Daoy (cell line): ENCODE results near the gene KAZN. TPM values are rescaled to one million over a fixed set of nuclear protein-coding genes. Genes with fewer than 3 reads are reported as not detected.
A peak's percentile ranks its signal among the peaks of the same experiment; 100 is the strongest.

Experiments
- DNase-seq: peaks from one replicate; pipeline ENCODE4 v3.0.0-alpha.2; 2015; ENCODE audit warnings: low read depth
- total RNA-seq: library from RNA; depleted of rRNA; stranded (reverse); fragments of >200 nt; shearing (Covaris generic); gene quantifications from 2 replicates; pipeline ENCODE4 v1.2.3, GENCODE V29; 2014

Gene KAZN
- total RNA-seq, 1 experiment from 2014 or later, result 6.3 TPM

DNA sequence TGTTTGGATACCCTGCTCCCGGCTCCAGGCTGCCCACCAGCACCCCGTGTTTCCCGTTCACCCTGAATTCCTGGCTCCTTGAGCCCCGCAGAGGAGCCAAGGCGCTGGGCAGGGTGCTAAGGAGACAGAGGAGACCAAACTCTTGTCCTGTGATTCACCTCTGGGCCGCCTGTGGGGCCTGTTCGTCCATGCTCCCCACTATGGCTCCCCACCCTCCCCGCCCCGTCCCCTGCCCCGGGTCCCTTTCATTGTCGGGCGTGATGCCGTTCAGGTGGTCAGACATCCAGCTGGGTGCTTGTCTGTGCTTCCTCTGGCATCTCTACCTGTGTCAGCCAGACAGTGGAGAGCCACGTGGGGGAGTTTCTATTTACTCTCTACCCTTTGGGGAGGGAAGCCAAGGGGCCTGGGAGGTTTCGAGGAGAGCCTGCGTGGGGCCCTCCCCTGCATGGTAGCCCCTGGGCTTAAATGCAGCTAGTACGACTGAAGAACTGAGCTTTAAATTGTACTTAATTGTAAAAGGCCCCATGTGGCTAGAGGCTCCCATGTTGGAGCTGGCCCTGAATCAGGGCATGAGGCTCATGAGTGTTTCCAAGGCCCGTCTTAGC is 333.7 kb downstream of the KAZN start:
- no peak for DNase-seq

DNA sequence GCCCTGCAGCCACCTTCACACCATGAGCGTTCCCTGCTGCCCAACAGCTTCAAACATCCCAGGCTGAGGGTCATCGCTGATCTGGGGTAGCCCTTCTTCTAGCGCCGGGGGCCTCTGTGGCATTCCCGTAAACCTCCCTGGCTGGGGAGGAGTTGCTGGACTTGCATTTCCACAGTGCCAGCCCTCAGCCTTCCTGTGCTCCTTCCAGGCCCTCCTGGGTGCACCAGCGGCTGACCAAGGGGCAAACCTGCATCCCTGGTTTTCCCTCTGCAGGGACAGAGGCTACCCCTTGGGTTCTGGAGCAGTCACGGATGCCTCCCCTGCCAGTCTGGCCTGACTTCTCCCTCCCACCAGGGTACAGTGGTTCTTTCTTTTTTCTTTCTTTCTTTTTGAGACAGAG is 336.4 kb downstream of the KAZN start:
- no peak for DNase-seq

DNA sequence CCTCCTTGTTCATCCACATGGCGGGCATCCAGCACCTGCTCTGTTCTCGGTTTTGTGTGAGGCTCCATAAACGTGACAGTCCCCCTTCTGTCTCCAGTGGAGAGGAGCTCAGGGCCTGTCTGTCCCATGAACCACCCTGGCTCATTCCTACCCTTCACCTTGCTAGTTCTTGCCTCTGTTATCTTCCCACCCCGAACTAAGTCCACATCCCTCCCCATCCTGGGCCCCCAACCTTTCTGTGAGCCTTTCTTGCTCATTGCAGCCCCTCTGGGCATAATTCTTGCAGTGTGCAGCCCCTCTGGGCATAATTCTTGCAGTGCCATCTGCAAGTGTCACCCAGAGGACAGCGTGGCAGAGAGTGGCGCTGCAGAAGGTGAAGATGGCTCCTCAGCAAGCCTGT is 338.3 kb downstream of the KAZN start:
- no peak for DNase-seq

DNA sequence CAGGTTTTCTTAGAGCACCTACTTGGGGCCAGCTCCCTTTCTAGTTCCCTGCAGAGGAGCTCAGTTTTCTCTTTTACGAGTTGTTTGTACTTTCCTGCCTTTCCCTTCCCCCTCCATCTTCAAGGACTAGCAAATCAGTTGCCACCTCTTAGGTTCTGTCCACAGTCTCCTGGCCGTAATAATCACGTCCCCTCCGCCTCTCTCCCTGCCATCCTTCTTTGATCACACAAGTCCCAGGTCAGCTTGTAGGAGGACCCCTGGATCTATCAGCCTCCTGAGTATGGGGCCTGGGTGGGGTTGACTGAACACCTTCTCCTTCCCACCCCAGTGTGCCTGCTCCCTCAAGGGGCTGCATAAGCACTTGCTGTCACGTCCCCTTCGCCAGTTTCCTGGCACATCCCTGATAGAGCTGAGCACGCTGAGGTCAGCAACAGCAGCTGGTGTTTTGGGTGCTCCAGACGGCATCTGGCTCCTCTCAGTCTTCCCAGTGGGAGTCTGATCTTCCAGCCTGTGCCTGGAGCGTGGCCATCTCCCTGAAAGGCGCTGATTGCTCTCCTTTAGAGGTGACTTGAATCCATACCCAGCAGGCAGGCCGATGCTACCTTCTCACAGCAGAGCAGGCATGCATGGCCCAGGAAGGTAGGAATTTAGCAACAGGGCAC is 338.9 kb downstream of the KAZN start:
- no peak for DNase-seq

DNA sequence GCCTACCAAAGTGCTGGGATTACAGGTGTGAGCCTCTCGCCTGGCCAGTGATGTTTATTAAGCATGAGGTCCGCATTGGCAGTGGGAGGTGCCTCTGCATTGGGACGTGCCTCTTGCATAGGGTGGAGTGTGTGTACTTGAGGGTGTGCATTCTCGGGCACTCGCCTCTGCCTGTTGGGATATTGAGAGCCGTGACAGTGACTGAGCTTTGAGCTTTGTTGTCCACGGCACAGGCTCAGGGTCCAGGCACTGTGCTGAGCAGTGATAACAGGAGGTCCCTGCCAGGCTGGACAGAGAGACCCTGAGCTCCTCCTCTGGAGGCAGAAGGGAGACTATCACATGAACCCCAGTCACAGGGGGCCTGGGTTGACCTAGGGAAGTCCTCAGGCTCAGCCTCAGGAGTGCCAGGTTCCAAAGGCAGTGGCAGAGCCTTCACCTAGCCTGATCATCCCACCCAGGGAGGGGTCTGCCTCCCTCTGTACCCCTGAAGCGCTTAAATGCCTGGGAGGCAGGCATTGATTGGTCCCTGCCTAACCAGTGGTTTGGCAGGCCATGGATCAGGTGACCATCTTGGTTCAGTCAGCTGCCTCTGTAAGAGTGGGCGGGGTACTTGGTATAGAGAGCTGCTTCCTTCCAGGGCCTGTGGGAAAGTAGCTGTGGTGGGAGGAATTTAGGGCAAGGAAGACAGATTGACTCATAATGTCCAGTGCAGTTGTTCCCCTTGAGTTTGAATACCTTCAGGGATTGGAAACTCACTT is 341.2 kb downstream of the KAZN start:
- DNase-seq, result peak; percentile 69

DNA sequence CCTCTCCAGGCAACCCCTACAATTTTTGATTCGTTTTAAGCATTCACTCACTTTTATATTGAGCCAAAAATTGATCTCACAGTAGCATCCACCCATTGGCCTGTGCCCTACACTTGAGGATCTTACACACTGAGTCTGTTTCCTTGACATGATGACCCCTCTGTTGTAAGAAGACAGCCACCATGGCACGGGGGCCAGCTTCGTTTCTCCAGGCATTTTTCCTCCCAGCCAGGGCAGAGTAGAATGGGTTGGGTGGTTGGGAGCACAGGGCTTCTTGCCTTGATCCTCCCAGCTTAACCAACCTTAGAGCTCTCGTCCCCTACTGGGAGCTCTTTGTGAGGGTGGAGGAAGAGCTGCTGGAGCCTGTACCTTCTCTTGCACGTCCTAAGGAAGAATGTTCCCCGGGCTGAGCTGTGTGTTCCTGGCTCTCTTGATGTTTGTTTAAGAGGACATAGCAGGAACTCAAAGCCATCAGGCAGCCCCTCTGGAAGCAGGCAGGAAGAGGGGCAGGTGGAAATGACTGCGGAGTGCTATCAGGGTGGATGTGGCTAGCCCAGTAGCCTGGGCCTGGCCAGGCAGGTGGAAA is 341.9 kb downstream of the KAZN start:
- no peak for DNase-seq

DNA sequence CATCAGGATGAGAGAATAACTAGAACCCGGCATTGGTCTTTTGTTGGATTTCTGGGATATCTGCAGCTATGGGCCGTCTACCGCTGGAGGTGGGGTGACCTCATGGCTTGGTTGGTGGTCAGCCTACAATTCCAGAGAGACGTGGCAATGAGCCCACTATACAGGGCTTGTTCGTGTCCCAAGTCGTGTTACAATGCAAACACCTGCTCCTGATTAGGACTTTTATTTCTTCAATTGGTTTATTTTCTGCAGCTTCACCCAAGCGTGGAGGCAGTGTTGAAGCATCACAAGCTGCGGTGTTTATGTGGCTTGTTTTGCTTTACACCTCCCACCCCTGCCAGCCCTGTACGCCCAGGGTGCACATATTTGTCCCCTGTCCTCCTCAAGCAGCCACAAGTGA is 343.4 kb downstream of the KAZN start:
- DNase-seq, result no peak

DNA sequence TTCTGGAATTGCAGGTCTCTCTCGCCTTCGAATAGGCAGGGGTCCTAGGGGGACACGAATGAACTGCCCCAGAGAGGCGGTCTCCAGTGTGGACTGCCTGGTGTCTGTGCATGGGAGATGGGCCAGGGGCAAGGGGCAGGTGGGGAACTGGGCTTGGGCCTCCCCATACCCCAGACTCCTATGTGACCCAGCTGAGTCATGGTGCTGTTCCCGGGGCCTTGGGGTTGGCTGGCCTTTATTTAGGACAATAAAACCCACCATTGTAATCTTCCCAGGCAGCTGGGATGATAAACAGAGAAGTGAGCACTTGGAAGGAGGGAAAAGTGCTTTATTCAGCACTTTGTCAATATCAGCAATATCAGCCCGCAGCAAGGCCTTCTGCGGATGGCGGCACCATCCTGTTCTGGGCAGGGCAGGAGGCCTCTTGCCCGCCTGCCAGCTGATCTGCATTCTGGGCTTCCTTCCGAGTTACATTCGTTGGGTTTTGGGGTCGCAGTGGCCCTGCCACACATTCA is 346.0 kb downstream of the KAZN start:
- DNase-seq, result no peak

DNA sequence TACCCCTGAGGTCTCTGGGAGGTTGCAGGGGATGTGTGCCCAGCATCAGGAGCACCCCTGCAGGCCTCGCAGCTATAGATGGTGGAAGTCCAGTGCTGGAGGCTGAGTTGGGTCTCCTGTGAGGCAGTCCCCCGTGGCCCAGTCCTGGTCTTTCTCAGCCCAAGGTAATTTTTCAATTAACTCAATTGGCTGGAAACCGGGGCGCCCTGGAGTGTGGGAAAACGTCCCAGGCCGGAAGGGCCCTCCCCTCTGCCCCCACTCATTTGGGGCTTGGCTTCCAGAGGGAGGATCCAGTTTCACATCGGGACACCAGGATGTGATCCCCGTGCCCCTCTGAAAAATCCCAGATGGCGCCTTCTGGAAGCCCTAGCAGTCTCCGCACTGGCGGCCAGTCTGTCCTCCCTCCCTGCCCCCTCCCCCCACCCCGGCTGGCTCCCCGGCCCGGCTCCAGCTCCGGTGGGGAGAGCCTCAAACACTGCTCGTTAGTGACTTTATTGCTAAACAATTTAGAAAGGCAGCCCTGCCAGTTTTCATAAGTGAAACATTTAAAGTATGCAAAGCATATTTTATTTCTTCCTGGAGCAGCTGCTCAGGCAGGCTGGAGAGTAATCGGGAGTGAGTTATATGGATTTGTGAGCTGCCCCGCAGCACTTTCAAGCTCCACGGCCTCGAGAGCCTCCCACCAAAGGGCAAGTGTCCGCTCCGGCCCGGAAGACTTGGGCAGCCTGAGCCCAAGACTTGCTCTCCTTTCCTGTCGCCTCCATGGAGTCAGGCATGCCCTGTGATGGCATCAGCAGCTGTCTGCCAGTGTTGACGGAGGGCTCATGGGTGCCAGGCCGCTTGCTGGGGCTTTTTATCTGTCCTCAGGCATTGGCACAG is 346.9 kb downstream of the KAZN start:
- DNase-seq, result peak; percentile 73

DNA sequence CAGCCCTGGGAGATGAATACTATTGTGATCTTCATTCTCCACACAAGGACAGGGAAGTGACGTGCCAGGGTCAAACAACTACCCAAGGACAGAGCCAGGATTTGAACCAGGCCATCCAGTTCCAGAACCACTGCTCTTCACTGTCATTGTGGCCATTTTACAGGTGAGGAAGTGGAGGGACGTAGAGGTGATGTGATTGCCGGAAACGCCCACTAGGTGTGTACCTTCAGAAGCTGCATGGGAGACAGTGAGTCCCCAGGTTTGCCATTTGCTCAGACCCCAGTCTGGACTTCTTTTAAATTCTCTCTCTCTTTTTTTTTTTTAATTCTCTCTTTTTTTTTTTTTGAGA is 347.5 kb downstream of the KAZN start:
- DNase-seq, result no peak

DNA sequence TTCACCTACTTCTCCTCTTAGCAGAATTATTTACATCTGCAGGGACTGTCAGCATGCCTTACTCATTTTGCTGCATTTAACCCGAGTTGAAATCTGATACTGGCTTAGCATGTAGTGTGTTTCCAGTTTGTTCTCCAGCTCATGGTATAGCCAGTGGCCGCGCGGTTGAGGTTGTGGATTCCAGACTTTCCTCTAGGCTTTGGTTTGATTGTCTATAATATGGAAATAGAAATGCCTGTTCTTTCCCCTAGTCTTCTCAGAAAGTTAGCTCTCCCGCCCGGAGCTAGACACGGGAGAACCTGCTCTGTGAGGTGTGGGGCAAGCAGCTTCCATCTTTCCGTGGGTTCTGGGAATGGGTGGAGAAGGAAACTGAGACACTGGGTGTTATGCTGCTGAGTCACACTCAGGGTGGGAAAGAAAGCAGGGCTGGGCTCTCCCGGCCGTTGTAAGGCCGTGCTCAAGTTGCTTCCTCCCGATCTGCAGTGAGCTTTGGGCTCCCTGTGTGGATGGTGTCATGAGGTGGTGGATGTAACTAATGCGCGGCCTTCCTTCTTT is 348.3 kb downstream of the KAZN start:
- peak; percentile 77 for DNase-seq

DNA sequence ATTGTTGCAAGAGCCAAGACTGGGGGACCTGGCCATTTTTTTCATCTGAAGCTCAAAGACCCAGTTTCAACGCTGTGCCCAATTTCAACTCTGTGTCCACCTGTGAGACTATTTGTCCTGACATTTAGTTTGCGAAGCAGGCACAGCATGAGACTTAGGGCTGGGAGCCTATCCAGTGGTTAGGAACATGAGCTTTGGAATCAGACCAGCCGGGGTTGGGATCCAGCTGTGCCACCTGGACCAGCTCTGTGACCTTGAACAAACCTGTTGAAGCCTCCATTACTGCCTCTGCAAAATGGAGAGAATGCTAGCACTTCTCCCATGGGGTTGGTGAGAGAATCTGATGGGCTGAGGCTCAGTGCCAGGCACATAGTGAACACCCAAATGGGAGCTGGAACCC is 348.9 kb downstream of the KAZN start:
- no peak for DNase-seq

DNA sequence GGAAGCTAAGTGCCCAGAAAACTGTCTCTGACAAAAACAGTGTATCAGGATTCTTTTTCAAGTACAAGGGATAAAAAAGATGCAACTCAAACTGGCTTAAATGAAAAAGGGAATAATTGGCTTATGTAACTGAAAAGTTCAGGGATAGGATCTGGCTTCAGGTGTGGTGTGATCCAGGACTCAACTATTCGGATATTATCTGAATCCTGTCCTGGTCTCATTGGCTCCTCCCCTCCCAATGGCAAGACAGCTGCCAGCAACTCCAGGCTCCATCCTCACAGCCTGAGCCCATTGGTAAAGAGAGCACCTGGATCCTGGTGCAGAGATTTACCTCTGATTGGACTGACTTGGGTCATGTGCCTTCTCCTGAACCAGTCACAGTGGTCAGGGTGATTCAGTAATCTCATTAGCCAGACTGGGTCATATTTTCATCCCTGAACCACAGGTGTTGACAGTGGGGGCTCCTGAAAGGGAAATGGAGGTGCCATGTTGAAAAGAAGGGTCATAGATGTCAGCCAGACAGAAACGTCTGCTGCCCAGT is 349.7 kb downstream of the KAZN start:
- DNase-seq, result no peak

DNA sequence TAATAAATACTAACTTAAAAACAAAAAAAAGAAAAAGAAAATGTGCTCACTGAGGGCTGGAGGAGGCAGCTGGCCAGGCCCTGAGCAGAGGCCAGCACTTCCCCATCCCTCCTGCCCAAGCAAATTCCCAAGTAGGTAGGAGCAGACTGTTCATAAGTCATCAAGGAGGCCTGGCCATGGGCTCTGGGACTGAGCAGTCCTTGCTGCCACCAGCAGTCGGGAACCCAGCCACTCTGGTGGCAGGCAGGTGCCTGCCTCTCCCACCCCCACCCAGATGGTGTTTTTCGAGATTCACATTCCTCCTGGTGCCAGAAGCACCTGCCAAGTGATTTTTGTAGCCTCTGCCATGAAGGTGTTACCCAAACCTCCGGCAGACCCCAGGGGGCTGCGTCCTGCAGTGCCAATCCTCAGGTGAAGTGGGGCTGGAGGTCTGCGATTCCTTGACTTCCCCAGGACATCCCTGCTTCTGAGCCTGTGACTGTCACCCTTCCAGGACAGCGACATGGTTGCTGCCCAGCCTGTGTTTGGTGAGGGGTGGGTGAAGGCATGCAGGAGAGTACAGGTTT is 350.9 kb downstream of the KAZN start:
- DNase-seq, result no peak

DNA sequence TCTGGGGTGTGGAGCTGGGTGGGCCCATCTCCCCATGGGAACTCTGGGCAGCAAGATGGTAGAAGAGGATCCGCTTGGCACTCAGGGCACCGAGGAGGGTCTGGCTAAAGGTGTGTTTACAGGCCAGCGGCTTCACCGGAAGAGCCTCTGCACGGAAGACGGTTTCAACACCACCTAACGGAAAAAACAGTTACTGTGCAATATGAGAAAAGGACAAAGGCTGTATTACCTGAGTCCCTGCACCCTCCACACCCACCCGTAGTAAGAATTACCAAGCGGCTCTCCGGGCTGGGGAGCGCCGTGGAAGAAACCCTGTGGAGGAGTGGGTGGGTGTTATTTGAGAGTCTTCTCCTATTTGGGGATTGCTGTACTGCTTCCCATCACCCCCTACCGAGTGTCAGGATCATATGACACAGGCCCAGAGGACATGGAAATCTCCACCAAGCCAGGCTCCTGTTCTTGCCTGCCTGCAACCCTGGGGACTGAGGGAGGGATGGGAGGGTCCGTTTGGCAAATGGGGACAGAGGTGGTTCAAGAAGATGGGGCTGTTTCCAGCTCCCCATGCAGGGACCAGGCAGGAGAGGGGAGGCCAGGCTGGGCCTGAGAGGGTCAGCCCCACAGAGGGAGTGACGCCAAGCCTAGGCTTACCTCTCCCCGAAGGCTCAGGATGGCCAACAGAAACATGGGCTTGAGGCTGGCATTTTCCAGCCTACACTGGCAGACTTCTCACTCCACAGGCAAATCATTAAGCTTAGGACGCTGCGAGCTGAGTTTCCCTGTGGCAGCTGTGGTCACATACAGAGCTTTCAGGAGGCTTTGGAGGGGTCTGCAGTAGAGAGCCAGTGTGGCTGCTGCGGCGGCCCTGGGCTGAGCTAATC is 351.6 kb downstream of the KAZN start:
- no peak for DNase-seq

DNA sequence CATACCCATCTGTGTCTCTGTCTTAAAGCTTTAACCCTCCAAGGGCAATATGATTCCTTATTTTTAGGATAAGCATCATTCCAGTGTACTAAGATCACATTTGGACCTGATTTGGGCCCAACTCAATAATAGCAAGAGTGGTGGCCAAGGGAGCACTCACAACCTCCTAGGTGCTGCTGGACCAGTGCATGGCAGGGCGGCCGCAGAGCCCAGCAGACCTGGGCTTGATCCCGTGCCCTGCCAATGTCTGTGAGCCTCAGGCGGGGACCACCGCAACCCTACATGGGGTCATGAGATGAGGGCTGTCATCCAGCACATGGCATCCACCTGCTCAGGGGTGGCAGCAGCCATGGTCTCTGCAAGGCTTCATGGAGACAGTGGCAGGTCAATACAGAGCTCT is 353.3 kb downstream of the KAZN start:
- no peak for DNase-seq

DNA sequence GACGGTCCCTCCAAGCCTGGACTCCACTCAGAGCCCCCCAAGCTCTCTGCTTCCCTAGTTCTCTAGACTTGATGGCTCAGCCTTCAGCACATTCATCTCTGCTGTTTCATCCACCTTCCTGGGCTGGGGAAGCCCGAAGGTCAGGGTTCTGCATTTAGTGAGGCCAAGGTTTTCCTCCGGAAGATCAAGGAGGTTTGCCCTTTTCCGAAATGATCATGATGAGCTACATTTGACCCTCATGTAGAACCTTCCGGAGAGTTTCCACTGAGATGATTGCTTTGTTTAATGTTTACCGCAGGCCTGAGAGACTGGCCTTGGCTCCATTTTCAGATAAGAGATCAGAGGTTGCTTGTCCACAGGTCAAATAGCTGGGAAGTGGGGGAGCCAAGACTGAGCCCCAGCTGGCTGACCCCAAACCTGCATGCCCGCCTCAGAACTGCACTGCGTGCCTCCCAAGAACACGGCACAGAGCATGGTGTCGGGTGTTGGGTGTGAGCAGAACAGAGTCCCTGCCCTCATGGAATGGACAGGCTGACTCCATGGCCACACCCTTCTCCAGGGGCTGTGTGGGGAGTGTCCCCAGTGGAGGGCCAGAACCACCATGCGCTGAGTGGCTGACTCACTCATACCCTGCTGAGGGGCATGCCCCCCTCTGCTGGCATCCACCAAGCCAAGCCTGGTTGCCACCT is 354.3 kb downstream of the KAZN start:
- peak; percentile 46 for DNase-seq

DNA sequence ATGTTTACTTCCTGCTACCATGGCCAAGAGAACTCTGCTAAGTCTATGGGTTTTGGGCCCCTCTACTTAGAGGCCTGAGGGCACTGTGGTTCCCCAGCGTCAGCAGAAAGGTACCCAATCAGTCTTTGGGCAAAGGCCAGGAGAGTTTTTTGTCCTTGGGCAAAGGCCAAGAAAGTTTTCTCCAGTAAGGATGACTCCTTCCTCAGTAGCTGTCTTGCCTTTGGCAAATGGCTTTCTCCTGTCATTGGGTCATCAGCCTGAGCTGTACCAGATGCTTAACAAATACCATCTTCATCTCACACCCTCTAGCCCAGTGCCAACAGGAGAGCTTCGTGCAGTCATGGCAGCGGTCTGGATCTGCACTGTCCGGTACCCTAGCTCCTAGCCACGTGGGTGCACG is 355.7 kb downstream of the KAZN start:
- peak; percentile 13 for DNase-seq

DNA sequence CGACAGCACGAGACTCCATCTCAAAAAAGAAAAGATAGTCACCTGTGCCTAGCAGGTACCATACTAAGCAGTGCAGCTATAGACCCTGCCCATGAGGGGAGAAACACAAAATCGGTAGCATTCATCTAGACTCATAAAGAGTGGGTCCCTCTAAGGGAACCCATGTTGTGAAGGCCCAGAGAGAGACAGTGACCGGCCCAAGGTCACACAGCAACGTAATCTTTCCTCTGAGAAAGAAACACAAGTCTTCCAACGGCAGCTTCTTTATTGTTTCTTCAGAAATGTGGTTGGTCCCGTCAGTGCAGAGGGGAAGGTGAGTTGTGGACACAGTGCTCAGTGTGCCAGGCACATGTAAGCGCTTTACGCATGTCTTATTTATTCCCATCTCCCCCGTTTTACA is 356.4 kb downstream of the KAZN start:
- DNase-seq, result no peak
